GM12878 (cell line): ENCODE data around the gene C1S. TPM values are rescaled to one million over a fixed set of nuclear protein-coding genes. Genes with fewer than 3 reads are reported as not detected.

Experiments
- ATAC-seq: fragments of 200-7000 bp; cut with Tn5 transposase; 3 replicates; pipeline ENCODE4 v1.9.1; 2020; ENCODE audit warnings: mild to moderate bottlenecking, moderate library complexity
- BruUV-seq: library from RNA; stranded (reverse); fragments of 400-500 nt; replicated peaks from 2 replicates; lab custom pipeline; 2021; lab: Mats Ljungman, UMichigan
- CTCF ChIA-PET: fragments of 300-600 bp; sonication (Branson Sonifier 250); formaldehyde crosslinking; extraction: SDS; loops from one replicate; lab custom pipeline; 2021; ENCODE audit warnings: inconsistent platforms; lab: Yijun Ruan, JAX
- POLR2A ChIA-PET: fragments of 350-600 bp; formaldehyde crosslinking; extraction: SDS; loops from one replicate; lab custom pipeline; 2021; ENCODE audit warnings: inconsistent platforms; lab: Charles Lee
- RAD21 ChIA-PET: fragments of 300-600 bp; sonication (Branson Sonifier 250); formaldehyde crosslinking; loops from one replicate; lab custom pipeline; 2023; ENCODE audit warnings: antibody characterized with exemption; ENCODE audit not compliant: unreplicated experiment; lab: Charles Lee
- SMC1A ChIA-PET: fragments of 300-600 bp; sonication (Branson Sonifier 250); formaldehyde crosslinking; loops from one replicate; lab custom pipeline; 2023; ENCODE audit not compliant: unreplicated experiment, uncharacterized antibody; lab: Charles Lee
- DNase-seq: peaks from one replicate; pipeline ENCODE4 v3.0.0-alpha.2; 2011; ENCODE audit warnings: low read depth, low spot score
- FAIRE-seq: peaks from 3 replicates; lab custom pipeline; 2011; peaks lifted over from hg19 to GRCh38; lab: Jason Lieb, UNC
- H2AFZ ChIP-seq: 2 replicates; pipeline ENCODE4 v1.6.0; 2011; ENCODE audit warnings: low read depth, low read length, control low read depth; ENCODE audit not compliant: control insufficient read depth
- H3K27ac ChIP-seq: 2 replicates; pipeline ENCODE4 v1.5.1; 2011; ENCODE audit warnings: control low read depth; ENCODE audit not compliant: control insufficient read depth, insufficient read depth
- H3K27me3 ChIP-seq, 2 experiments: replicated peaks in 1 of 2; 2 replicates each; pipeline versions ENCODE4 v1.6.0 to v1.6.1; 2011; ENCODE audit warnings: low read length in 1 of 2; ENCODE audit not compliant: control insufficient read depth in 2 of 2, insufficient read depth in 2 of 2
- H3K36me3 ChIP-seq, 2 experiments: 2 replicates each; pipeline ENCODE4 v1.5.1; 2011; ENCODE audit warnings: low read length in 1 of 2; ENCODE audit not compliant: control insufficient read depth in 2 of 2, insufficient read depth in 2 of 2
- H3K4me1 ChIP-seq: 2 replicates; pipeline ENCODE4 v1.6.1; 2011; ENCODE audit warnings: mild to moderate bottlenecking, low read length, moderate library complexity, mixed read lengths; ENCODE audit not compliant: control insufficient read depth, insufficient read depth
- H3K4me2 ChIP-seq: 2 replicates; pipeline ENCODE4 v1.6.0; 2011; ENCODE audit warnings: control low read depth; ENCODE audit not compliant: control insufficient read depth, insufficient read depth
- H3K4me3 ChIP-seq: fragments of 200-600 bp; sonication (generic); 2 replicates; pipeline ENCODE4 v1.5.1; 2016
- H3K79me2 ChIP-seq: 2 replicates; pipeline ENCODE4 v1.6.0; 2011; ENCODE audit warnings: low read length; ENCODE audit not compliant: control insufficient read depth, insufficient read depth
- H3K9ac ChIP-seq: 2 replicates; pipeline ENCODE4 v1.8.0; 2011; ENCODE audit warnings: low read length, control low read depth, mixed read lengths; ENCODE audit not compliant: control insufficient read depth, insufficient read depth
- H3K9me3 ChIP-seq: replicated peaks from 3 replicates; pipeline ENCODE4 v1.5.1; 2011; ENCODE audit warnings: mild to moderate bottlenecking, low read length; ENCODE audit not compliant: control insufficient read depth, insufficient read depth
- H4K20me1 ChIP-seq: 2 replicates; pipeline ENCODE4 v1.6.0; 2011; ENCODE audit not compliant: control insufficient read depth, insufficient read depth
- DPF2 ChIP-seq: fragments of 450-650 bp; IDR thresholded peaks from 2 replicates; pipeline ENCODE4 v1.6.1; 2017; ENCODE audit warnings: mild to moderate bottlenecking
- ESRRA ChIP-seq: IDR thresholded peaks from 2 replicates; pipeline ENCODE4 v1.6.1; 2012; ENCODE audit warnings: mild to moderate bottlenecking, low read length, improper control_type of control experiment
- HCFC1 ChIP-seq: fragments of 150-350 bp; IDR thresholded peaks from 2 replicates; pipeline ENCODE4 v1.6.1; 2014; ENCODE audit warnings: low read length
- MLLT1 ChIP-seq: fragments of 450-650 bp; IDR thresholded peaks from 2 replicates; pipeline ENCODE4 v1.6.1; 2016; ENCODE audit warnings: mild to moderate bottlenecking
- NR2C1 ChIP-seq: fragments of 450-650 bp; IDR thresholded peaks from 2 replicates; pipeline ENCODE4 v1.6.1; 2017; ENCODE audit warnings: antibody characterized with exemption, mild to moderate bottlenecking, moderate library complexity
- NR2C2 ChIP-seq: IDR thresholded peaks from 2 replicates; pipeline ENCODE4 v1.6.1; 2011; ENCODE audit warnings: borderline replicate concordance, low read depth; ENCODE audit not compliant: control insufficient read depth, insufficient read length
- NR2F1 ChIP-seq: fragments of 450-650 bp; conservative IDR thresholded peaks from 2 replicates; pipeline ENCODE4 v1.6.1; 2017; ENCODE audit warnings: mild to moderate bottlenecking
- SRF ChIP-seq, 2 experiments: IDR thresholded peaks; 2 replicates each; pipeline ENCODE4 v1.6.1; 2011; ENCODE audit warnings: low read depth in 2 of 2, low read length in 2 of 2, mild to moderate bottlenecking in 1 of 2, moderate library complexity in 1 of 2
- ZZZ3 ChIP-seq: IDR thresholded peaks from 2 replicates; pipeline ENCODE4 v1.6.1; 2011; ENCODE audit warnings: low read depth; ENCODE audit not compliant: control insufficient read depth, insufficient read length
- WGBS: methylation state at CpG from one replicate; pipeline ENCODE4 v1.1.6; 2016; ENCODE audit warnings: low lambda C conversion rate; ENCODE audit not compliant: insufficient replicate concordance, insufficient coverage; ENCODE audit errors: missing lambda C conversion rate; 5-methylcytosine and 5-hydroxymethylcytosine counted together
- in situ Hi-C: fragments of 300-500 bp; cut with MboI; formaldehyde crosslinking; loops from 9 replicates; pipeline ENCODE4 v1.14.3; 2018; ENCODE audit warnings: mixed read lengths
- intact Hi-C: fragments of 100-400 bp; cut with micrococcal nuclease; formaldehyde crosslinking; loops from one replicate; pipeline ENCODE4 v1.14.2; 2022; ENCODE audit not compliant: unreplicated experiment
- polyA plus RNA-seq, 11 experiments: library from polyadenylated mRNA; depleted of rRNA in 4 of 11; unstranded in 6 of 11; stranded (reverse) in 5 of 11; fragments of >200 nt; fragmentation: Nextera tagmentation in 4 of 11; fragmentation: Illumina TruSeq in 1 of 11; extraction: Ambion mirVana in 4 of 11; extraction: Trizol in 1 of 11; gene quantifications; 1 replicate in 1 of 11; 2 replicates in 10 of 11; pipeline versions ENCODE4 v1.2.1 to v1.2.3, GENCODE V29; 2011 to 2016; ENCODE audit warnings: inconsistent platforms in 2 of 11, missing spikeins in 2 of 11, low read depth in 1 of 11
- total RNA-seq, 4 experiments: library from RNA; depleted of rRNA in 3 of 4; stranded (reverse); fragments of >200 nt in 3 of 4; fragmentation: Illumina TruSeq in 1 of 4; extraction: Trizol in 1 of 4; gene quantifications; 2 replicates each; pipeline versions ENCODE4 v1.2.1 to v1.2.3, GENCODE V29; 2013 to 2021

C1S gene
- total and polyA plus RNA-seq, 10 of the 15 experiments (the other 5 are each of a cell fraction or from before 2014, with no cell fraction given): 0.10 to 1.4 (median 0.42) TPM

- 33% methylated on average over 3 of the region's 3 CpGs for WGBS
- ChIA-PET RAD21 (no interaction called here), SMC1A (interaction anchor here (0.7 kb wide), 1 partner anchor 559 kb away, joined by 3 read pairs; no protein-coding TSS in a partner anchor), CTCF (interaction anchor here (0.7 to 3.8 kb wide), 4 partner anchors 9 to 114 kb away, joined by 3 to 14 read pairs (median 3); partner anchors contain the start of genes C12orf57 and RNU7-1), POLR2A (interaction anchor here (0.6 kb wide), 3 partner anchors 13 to 160 kb away, joined by 4 read pairs; no protein-coding TSS in a partner anchor)
- no peaks in the 10 kb centered on the region for H3K9me3 ChIP-seq
- BruUV-seq: no TSS peak
- in situ Hi-C loops: no loop called here
- H3K4me1 ChIP-seq: no peaks in the 10 kb centered on the region
- H4K20me1 ChIP-seq: no peaks in the 10 kb centered on the region
- no peaks in the 10 kb centered on the region for H3K79me2 ChIP-seq
- DNase-seq: no peak
- no peak overlapping the region for H3K4me3 ChIP-seq
- H3K27me3 ChIP-seq: peaks cover 3 to 5% of the 10 kb centered on the region in 2 experiments
- no peak overlapping the region for H3K9ac ChIP-seq
- no peak for ATAC-seq
- TF ChIP-seq DPF2: no peak
- no peak for TF ChIP-seq NR2C2
- TF ChIP-seq ESRRA: no peak
- TF ChIP-seq NR2F1: peak; percentile 35; the same call in 1 of the 2 replicates
- H3K36me3 ChIP-seq: no peaks in the 10 kb centered on the region
- no peak overlapping the region for H2AFZ ChIP-seq
- FAIRE-seq: no peak
- H3K27ac ChIP-seq: no peak overlapping the region
- intact Hi-C loops: no loop called here
- H3K4me2 ChIP-seq: no peak overlapping the region
Measured at GRCh38 chr12:7058163-7058845, 2.2 kb upstream of the C1S start.

- ChIA-PET SMC1A (interaction anchor here (0.7 kb wide), 1 partner anchor 558 kb away, joined by 3 read pairs; no protein-coding TSS in a partner anchor), POLR2A (interaction anchor here (0.6 kb wide), 2 partner anchors 12 to 160 kb away, joined by 4 read pairs; no protein-coding TSS in a partner anchor), RAD21 (no interaction called here), CTCF (interaction anchor here (0.7 to 3.8 kb wide), 2 partner anchors 21 to 54 kb away, joined by 3 to 14 read pairs; no protein-coding TSS in a partner anchor)
- intact Hi-C loops (no loop called here), in situ Hi-C loops (no loop called here)
- H3K36me3 ChIP-seq: no peaks in the 10 kb centered on the region
- no TSS peak for BruUV-seq
- TF ChIP-seq SRF (IDR thresholded peaks at IDR 0.05; ENCODE audit: low read depth in 2 of 2, low read length in 2 of 2) (no peak), HCFC1 (no peak), MLLT1 (no peak), NR2C1 (no peak), ZZZ3 (no peak)
- no peak overlapping the region for H3K4me3 ChIP-seq
- H3K4me2 ChIP-seq: no peak overlapping the region
- H3K27ac ChIP-seq: no peak overlapping the region
- H3K4me1 ChIP-seq: no peaks in the 10 kb centered on the region
- H2AFZ ChIP-seq: no peak overlapping the region
- no peaks in the 10 kb centered on the region for H4K20me1 ChIP-seq
- 86% methylated on average over 9 of the region's 9 CpGs for WGBS
- ATAC-seq (no peak), FAIRE-seq (no peak), DNase-seq (no peak)
- no peaks in the 10 kb centered on the region for H3K9me3 ChIP-seq
- no peak overlapping the region for H3K9ac ChIP-seq
- H3K27me3 ChIP-seq: peaks cover 3 to 5% of the 10 kb centered on the region in 2 experiments
- no peaks in the 10 kb centered on the region for H3K79me2 ChIP-seq
Measured at GRCh38 chr12:7058850-7059395, 1.6 kb upstream of the C1S start.
